ENCODE results near the gene RERE. TPM values are rescaled to one million over a fixed set of nuclear protein-coding genes. Genes with fewer than 3 reads are reported as not detected.
A peak's percentile ranks its signal among the peaks of the same experiment; 100 is the strongest.

RERE gene
- total RNA-seq, 1 donor from 2014 or later, result 124 TPM

DNA sequence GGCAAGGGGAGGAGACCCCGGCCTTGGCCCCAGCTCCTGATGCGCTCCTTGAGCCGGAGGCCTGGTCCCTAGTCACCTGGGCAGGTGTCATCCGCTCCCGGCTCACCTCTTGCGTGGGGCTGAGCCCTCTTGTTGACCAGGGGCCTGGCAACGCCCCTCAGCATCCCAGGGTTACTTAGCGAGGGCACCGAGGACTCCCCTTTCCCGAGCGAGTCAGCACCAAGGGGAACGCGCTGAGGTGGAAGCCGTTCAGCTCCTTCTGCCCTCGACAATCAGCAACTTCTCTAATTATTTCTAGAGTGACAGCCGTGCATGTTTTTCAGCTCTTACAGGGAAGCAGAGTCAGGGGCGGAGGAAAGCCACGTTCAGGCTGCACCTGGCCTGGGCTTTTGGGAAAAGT lies 499.0 kb downstream of the RERE start:
- H3K9me3 ChIP-seq (ENCODE audit: insufficient read depth, low read depth, low read length), result no peaks in the 10 kb centered on the region
- H3K4me1 ChIP-seq (ENCODE audit: insufficient read depth, low read length), result peaks cover 14% of the 10 kb centered on the region
- FAIRE-seq (no peak), DNase-seq (ENCODE audit: low read depth) (no peak)
- no peaks in the 10 kb centered on the region for H4K20me1 ChIP-seq (ENCODE audit: insufficient read depth, low read length)
- peak overlapping the region; percentile 76 for H3K9ac ChIP-seq (ENCODE audit: low read length)
- Mint-ChIP-seq H3K4me3 (ENCODE audit: unreplicated experiment) (peak overlapping the region; percentile 71), H3K27me3 (ENCODE audit: low read depth, unreplicated experiment) (peaks cover 35% of the 10 kb centered on the region), H3K9me3 (ENCODE audit: unreplicated experiment) (peaks cover 1% of the 10 kb centered on the region), H3K36me3 (ENCODE audit: low read depth, unreplicated experiment) (peaks cover 2% of the 10 kb centered on the region), H3K27ac (ENCODE audit: unreplicated experiment) (no peak overlapping the region), H3K4me1 (ENCODE audit: low read depth, unreplicated experiment) (peaks cover 9% of the 10 kb centered on the region)
- peak overlapping the region; percentile 93 for H3K4me2 ChIP-seq (ENCODE audit: low read length)
- TF ChIP-seq, protein P1, sequence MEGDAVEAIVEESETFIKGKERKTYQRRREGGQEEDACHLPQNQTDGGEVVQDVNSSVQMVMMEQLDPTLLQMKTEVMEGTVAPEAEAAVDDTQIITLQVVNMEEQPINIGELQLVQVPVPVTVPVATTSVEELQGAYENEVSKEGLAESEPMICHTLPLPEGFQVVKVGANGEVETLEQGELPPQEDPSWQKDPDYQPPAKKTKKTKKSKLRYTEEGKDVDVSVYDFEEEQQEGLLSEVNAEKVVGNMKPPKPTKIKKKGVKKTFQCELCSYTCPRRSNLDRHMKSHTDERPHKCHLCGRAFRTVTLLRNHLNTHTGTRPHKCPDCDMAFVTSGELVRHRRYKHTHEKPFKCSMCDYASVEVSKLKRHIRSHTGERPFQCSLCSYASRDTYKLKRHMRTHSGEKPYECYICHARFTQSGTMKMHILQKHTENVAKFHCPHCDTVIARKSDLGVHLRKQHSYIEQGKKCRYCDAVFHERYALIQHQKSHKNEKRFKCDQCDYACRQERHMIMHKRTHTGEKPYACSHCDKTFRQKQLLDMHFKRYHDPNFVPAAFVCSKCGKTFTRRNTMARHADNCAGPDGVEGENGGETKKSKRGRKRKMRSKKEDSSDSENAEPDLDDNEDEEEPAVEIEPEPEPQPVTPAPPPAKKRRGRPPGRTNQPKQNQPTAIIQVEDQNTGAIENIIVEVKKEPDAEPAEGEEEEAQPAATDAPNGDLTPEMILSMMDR (IDR thresholded peaks at IDR 0.05; ENCODE audit: insufficient read depth, low read depth, low read length), result no peak
- no peak for TF ChIP-seq EZH2 (IDR thresholded peaks at IDR 0.05; ENCODE audit: insufficient read depth, low read length)
- H3K27ac ChIP-seq (ENCODE audit: low read depth, low read length), result no peak overlapping the region
- H3K27me3 ChIP-seq (ENCODE audit: insufficient read depth, low read length), result peaks cover 6% of the 10 kb centered on the region
- peak overlapping the region; percentile 66 for H3K4me3 ChIP-seq (ENCODE audit: insufficient read depth, low read depth, low read length)
- H2AFZ ChIP-seq (ENCODE audit: low read depth, low read length), result peak overlapping the region; percentile 87
- no peaks in the 10 kb centered on the region for H3K36me3 ChIP-seq (ENCODE audit: insufficient read depth, low read length)
- no peaks in the 10 kb centered on the region for H3K79me2 ChIP-seq (ENCODE audit: insufficient read depth, low read length)

DNA sequence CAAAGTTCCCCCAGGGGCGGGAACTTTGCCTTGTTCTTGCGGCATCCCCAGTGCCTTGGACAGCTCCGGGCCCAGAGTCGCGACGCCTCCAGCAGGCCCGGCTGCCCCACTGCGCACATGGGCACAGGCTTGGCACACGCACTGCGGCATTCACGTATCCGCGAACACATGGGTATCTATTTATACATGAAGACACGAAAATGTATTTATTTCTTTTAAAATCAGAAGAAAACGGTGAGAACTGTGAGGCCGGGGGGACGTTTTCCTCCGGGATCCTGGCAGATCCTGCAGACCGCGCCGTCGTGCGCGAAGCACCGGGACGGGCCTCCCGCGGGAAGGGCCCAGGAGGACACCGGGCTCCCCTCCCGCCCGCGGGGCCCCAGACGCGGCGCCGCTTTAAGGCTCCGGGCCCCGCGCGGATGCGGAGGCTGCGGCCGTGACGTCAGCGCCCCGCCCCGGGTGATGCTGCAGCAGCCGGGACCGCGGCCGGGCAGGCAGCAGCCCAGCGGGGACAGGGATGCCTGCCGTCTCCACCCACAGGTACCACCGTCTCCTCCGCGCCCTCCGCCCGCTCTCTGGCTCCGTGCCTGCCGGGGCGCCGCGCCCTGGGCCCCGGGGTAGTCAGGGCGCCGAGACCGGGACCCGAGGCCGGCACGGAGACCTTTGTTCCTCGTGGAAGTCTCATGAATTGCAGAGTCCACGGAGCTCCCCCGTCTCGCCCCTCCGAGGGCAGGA lies 499.6 kb downstream of the RERE start, which contains the start of gene SLC45A1:
Gene SLC45A1, plus strand, starts transcription at position 468 of the 735 bp plus-strand sequence. CDS start 6,216 bp downstream, outside the sequence.
- Histone ChIP-seq H3K9ac (ENCODE audit: low read length) (peak within 1 kb of the TSS; percentile 76), H4K20me1 (ENCODE audit: insufficient read depth, low read length) (no peaks in the 10 kb centered on the region), H3K4me1 (ENCODE audit: insufficient read depth, low read length) (peaks cover 14% of the 10 kb centered on the region), H3K79me2 (ENCODE audit: insufficient read depth, low read length) (no peaks in the 10 kb centered on the region), H3K9me3 (ENCODE audit: insufficient read depth, low read depth, low read length) (no peaks in the 10 kb centered on the region), H3K27ac (ENCODE audit: low read depth, low read length) (no peak within 1 kb of the TSS), H3K4me2 (ENCODE audit: low read length) (peak within 1 kb of the TSS; percentile 93), H3K4me3 (ENCODE audit: insufficient read depth, low read depth, low read length) (peak within 1 kb of the TSS; percentile 66), H2AFZ (ENCODE audit: low read depth, low read length) (peak within 1 kb of the TSS; percentile 87), H3K27me3 (ENCODE audit: insufficient read depth, low read length) (peaks cover 6% of the 10 kb centered on the region), H3K36me3 (ENCODE audit: insufficient read depth, low read length) (no peaks in the 10 kb centered on the region)
- TF ChIP-seq, protein P1 (IDR thresholded peaks at IDR 0.05; ENCODE audit: insufficient read depth, low read depth, low read length), result no peak
- TF ChIP-seq EZH2 (IDR thresholded peaks at IDR 0.05; ENCODE audit: insufficient read depth, low read length), result no peak
- Mint-ChIP-seq H3K27ac (ENCODE audit: unreplicated experiment) (peak within 1 kb of the TSS; percentile 87), H3K36me3 (ENCODE audit: low read depth, unreplicated experiment) (peaks cover under 1% of the 10 kb centered on the region), H3K4me3 (ENCODE audit: unreplicated experiment) (peak within 1 kb of the TSS; percentile 83), H3K27me3 (ENCODE audit: low read depth, unreplicated experiment) (peaks cover 31% of the 10 kb centered on the region), H3K4me1 (ENCODE audit: low read depth, unreplicated experiment) (peaks cover 9% of the 10 kb centered on the region), H3K9me3 (ENCODE audit: unreplicated experiment) (peaks cover 1% of the 10 kb centered on the region)
- DNase-seq (ENCODE audit: low read depth) (peak; percentile 39), FAIRE-seq (no peak)
